GM12873 (cell line): ENCODE data around the gene INSL3.

Experiments used
- CTCF ChIP-seq: IDR thresholded peaks from 2 replicates; pipeline ENCODE4 v1.5.1; 2012; ENCODE audit warnings: low read depth, mild to moderate bottlenecking, moderate library complexity, low read length, control low read depth; ENCODE audit not compliant: insufficient read depth; ENCODE audit errors: missing control alignments

Gene INSL3

DNA sequence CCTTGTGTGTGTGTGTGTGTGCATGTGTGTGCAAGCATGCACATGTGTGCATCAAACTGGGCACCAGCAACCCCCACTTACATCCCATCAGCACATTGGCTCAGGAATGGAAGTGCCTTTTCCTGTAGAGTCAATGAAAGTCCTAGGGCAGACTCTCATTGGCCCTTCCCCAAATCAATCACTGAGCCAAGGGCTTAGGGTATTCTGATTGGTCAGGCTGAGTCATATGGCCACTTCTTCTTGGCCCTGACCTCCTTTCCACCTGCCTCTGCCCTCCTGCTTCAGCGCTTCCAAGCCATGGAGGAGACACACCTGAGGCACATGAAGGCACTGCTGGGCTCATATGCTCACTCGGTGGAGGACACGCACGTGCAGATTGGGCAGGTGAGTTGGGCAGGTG, 49.1 kb downstream of the INSL3 start:
- no peak for TF ChIP-seq CTCF

GRCh38 chr19:17770613-17771012, 50.7 kb downstream of the INSL3 start:
- TF ChIP-seq CTCF, result no peak

DNA sequence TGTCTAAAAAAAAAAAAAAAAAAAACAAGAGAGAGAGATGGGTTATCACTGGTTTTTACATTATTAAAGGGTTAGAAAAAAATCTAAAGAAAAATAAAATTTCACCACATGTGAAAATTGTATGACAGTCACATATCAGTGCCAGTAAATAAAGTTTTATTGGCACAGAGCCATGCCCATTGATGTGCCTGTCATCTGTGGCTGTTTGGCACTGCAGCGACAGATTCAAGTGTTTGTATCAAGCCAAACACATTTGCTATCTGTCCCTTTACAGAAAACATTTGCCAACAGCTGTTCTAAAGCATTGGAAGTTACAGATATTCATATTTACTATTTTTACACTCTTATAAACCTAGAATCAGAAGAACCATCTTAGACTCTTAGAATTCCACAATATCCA, 53.8 kb downstream of the INSL3 start:
- TF ChIP-seq CTCF, result no peak

DNA sequence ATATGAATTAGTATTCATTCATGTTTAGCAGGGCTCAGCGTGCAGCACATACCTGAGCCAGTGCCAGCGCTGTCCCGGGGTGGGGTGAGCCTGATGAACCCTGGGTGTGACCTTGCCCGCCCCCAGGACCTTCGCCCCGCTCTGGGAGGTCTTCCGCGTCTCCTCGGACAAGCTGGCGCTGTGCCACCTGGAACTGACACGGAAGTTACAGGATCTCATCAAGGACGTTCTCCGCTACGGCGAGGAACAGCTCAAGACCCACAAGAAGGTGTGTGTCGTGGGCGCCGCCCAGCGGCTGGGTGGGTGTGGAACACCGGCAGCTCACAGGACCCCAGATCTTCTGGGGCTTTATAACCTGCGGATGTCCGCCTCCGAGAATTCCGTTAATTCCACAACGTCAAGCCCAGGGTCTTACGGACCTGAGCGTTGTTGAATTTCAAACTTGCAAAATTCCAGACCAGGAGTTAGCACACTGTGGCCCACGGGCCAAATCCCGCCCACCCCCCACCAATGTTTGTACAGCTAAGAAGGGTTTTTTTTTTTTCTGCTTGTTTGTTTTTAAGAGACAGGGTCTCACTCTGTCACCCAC, 54.7 kb downstream of the INSL3 start:
- peak; percentile 69 for TF ChIP-seq CTCF
